ENCODE measurements around the gene UBB. TPM values are rescaled to one million over a fixed set of nuclear protein-coding genes. Genes with fewer than 3 reads are reported as not detected.

Gene UBB
- total RNA-seq, 1 experiment from 2014 or later: 2,378 TPM

GRCh38 chr17:16371742-16372141, 9.1 kb upstream of the UBB start:
- Histone ChIP-seq H3K9me2 (ENCODE audit: insufficient read depth) (no peaks in the 10 kb centered on the region), H3K9me3 (ENCODE audit: control insufficient read depth in 1 of 2, insufficient read depth in 1 of 2, low read depth in 1 of 2, low read length in 2 of 2) (no peaks in the 10 kb centered on the region), H3K27me3 (ENCODE audit: insufficient read depth, low read length) (no peaks in the 10 kb centered on the region), H3K27ac (ENCODE audit: low read depth, low read length) (no peak overlapping the region), H3K4me1 (ENCODE audit: control insufficient read depth in 1 of 2, insufficient read depth in 2 of 2, low read length in 2 of 2) (no peaks in the 10 kb centered on the region), H3K9ac (ENCODE audit: low read length) (no peak overlapping the region), H3K79me2 (ENCODE audit: insufficient read depth, low read length) (no peaks in the 10 kb centered on the region), H3K4me2 (ENCODE audit: low read length) (no peak overlapping the region), H3K36me3 (ENCODE audit: control insufficient read depth in 1 of 2, insufficient read depth in 2 of 2, low read length in 2 of 2) (no peaks in the 10 kb centered on the region), H3K4me3 (replicated peaks in 1 of 2; ENCODE audit: low read depth in 1 of 2, low read length in 2 of 2) (no peak overlapping the region), H4K20me1 (ENCODE audit: insufficient read depth) (no peaks in the 10 kb centered on the region), H2AFZ (ENCODE audit: low read depth, low read length, poor library complexity, severe bottlenecking) (no peak overlapping the region)
- intact Hi-C loops (cut with micrococcal nuclease): no loop called here
- TF ChIP-seq REST (IDR thresholded peaks at IDR 0.05; ENCODE audit: low read depth) (no peak), ZBTB33 (IDR thresholded peaks at IDR 0.05; ENCODE audit: extremely low read depth, insufficient replicate concordance, low read length) (no peak), ZNF274 (IDR thresholded peaks at IDR 0.05; ENCODE audit: low read depth, low read length) (no peak), ZFX (IDR thresholded peaks at IDR 0.05) (no peak), YY1 (IDR thresholded peaks at IDR 0.05; ENCODE audit: extremely low read depth, insufficient replicate concordance, low read depth, low read length) (no peak), SP1 (IDR thresholded peaks at IDR 0.05; ENCODE audit: low read depth) (no peak), EZH2phosphoT487 (IDR thresholded peaks at IDR 0.05; ENCODE audit: borderline replicate concordance) (no peak), CEBPB (IDR thresholded peaks at IDR 0.05; ENCODE audit: low read depth) (no peak), RAD21 (IDR thresholded peaks at IDR 0.05; ENCODE audit: low read depth) (no peak), CBX3 (IDR thresholded peaks at IDR 0.05; ENCODE audit: low read depth) (no peak), MAX (IDR thresholded peaks at IDR 0.05) (no peak), SIN3A (IDR thresholded peaks at IDR 0.05; ENCODE audit: low read depth) (no peak), TCF7L2 (IDR thresholded peaks at IDR 0.05; ENCODE audit: borderline replicate concordance, extremely low read depth, insufficient read depth, insufficient read length) (no peak), POLR2A (IDR thresholded peaks at IDR 0.05; ENCODE audit: borderline replicate concordance, extremely low read depth, insufficient read depth, insufficient read length) (no peak), EZH2 (IDR thresholded peaks at IDR 0.05) (no peak), CTCF (IDR thresholded peaks at IDR 0.05 in 2 of 3, conservative IDR thresholded peaks at IDR 0.05 in 1 of 3; ENCODE audit: borderline replicate concordance in 1 of 3, insufficient read depth in 1 of 3, low read depth in 2 of 3, low read length in 2 of 3) (no peak), SRF (IDR thresholded peaks at IDR 0.05; ENCODE audit: low read depth) (no peak)
- no peak for DNase-seq (ENCODE audit: low read depth, low spot score)
- no TSS peak for BruUV-seq (replicated peaks)
- ChIA-PET RAD21 (ENCODE audit: low non-redundant PET in 1 of 2, low total read pairs in 2 of 2, uncharacterized antibody in 2 of 2, unreplicated experiment in 2 of 2) (no interaction called here), POLR2A (interaction anchor here (1.2 kb wide), 1 partner anchor 9 kb away, joined by 3 read pairs; the partner anchor contains the start of gene UBB), CTCF (interaction anchor here (2.3 kb wide), 1 partner anchor 8 kb away, joined by 16 read pairs; no protein-coding TSS in a partner anchor)
- ATAC-seq: no peak
